ENCODE measurements around the gene FCN1. TPM values are rescaled to one million over a fixed set of nuclear protein-coding genes. Genes with fewer than 3 reads are reported as not detected.

The FCN1 gene
- total and polyA plus RNA-seq, 2 donors (not counting 1 experiment from before 2014, with no cell fraction given), result not detected

DNA sequence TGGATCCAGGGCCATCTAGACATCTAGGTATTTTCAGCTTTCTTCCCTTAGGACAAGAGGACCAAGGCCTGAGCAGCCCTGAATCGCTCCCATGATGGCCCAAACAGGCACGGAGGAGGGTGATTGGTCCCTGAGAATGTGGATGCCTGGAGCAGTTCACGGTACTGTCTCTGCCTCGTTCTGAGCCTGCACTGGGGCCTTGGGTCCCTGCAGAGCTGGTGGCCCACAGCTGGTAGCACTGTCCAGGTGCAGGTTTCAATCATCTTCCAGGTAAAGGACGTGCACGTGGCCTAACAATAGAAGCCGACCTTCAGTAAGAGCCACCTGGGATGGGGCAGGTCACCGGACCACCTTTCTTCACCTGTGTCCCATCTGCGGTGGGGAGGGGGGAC is 19.4 kb upstream of the FCN1 start:
- TF ChIP-seq, protein P1, sequence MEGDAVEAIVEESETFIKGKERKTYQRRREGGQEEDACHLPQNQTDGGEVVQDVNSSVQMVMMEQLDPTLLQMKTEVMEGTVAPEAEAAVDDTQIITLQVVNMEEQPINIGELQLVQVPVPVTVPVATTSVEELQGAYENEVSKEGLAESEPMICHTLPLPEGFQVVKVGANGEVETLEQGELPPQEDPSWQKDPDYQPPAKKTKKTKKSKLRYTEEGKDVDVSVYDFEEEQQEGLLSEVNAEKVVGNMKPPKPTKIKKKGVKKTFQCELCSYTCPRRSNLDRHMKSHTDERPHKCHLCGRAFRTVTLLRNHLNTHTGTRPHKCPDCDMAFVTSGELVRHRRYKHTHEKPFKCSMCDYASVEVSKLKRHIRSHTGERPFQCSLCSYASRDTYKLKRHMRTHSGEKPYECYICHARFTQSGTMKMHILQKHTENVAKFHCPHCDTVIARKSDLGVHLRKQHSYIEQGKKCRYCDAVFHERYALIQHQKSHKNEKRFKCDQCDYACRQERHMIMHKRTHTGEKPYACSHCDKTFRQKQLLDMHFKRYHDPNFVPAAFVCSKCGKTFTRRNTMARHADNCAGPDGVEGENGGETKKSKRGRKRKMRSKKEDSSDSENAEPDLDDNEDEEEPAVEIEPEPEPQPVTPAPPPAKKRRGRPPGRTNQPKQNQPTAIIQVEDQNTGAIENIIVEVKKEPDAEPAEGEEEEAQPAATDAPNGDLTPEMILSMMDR (conservative IDR thresholded peaks at IDR 0.05 in 1 of 2, IDR thresholded peaks at IDR 0.05 in 1 of 2; ENCODE audit: low read depth in 1 of 2, low read length in 2 of 2), result no peak
- TF ChIP-seq EZH2 (IDR thresholded peaks at IDR 0.05; ENCODE audit: low read length, missing control alignments), result no peak
- Histone ChIP-seq H3K27me3 (ENCODE audit: control insufficient read depth, insufficient read depth, low read length) (no peaks in the 10 kb centered on the region), H3K36me3 (ENCODE audit: control insufficient read depth, insufficient read depth, low read length) (no peaks in the 10 kb centered on the region), H3K9ac (ENCODE audit: insufficient read depth, low read length) (no peak overlapping the region), H2AFZ (ENCODE audit: low read length) (no peak overlapping the region), H4K20me1 (ENCODE audit: control insufficient read depth, extremely low read depth, insufficient read depth, low read length) (no peaks in the 10 kb centered on the region), H3K79me2 (ENCODE audit: control insufficient read depth, insufficient read depth, low read length) (no peaks in the 10 kb centered on the region), H3K4me1 (ENCODE audit: control insufficient read depth, extremely low read depth, insufficient read depth, low read length) (no peaks in the 10 kb centered on the region), H3K4me3 (replicated peaks in 1 of 4; ENCODE audit: control extremely low read depth in 1 of 4, insufficient read depth in 1 of 4, low read depth in 3 of 4, low read length in 4 of 4) (no peak overlapping the region), H3K27ac (ENCODE audit: insufficient read depth, low read length) (no peak overlapping the region), H3K9me3 (ENCODE audit: control insufficient read depth, insufficient read depth, low read depth, low read length) (no peaks in the 10 kb centered on the region), H3K4me2 (ENCODE audit: extremely low read depth, insufficient read depth, low read length) (no peak overlapping the region)
- no peak for DNase-seq (ENCODE audit: low read depth in 2 of 2)

DNA sequence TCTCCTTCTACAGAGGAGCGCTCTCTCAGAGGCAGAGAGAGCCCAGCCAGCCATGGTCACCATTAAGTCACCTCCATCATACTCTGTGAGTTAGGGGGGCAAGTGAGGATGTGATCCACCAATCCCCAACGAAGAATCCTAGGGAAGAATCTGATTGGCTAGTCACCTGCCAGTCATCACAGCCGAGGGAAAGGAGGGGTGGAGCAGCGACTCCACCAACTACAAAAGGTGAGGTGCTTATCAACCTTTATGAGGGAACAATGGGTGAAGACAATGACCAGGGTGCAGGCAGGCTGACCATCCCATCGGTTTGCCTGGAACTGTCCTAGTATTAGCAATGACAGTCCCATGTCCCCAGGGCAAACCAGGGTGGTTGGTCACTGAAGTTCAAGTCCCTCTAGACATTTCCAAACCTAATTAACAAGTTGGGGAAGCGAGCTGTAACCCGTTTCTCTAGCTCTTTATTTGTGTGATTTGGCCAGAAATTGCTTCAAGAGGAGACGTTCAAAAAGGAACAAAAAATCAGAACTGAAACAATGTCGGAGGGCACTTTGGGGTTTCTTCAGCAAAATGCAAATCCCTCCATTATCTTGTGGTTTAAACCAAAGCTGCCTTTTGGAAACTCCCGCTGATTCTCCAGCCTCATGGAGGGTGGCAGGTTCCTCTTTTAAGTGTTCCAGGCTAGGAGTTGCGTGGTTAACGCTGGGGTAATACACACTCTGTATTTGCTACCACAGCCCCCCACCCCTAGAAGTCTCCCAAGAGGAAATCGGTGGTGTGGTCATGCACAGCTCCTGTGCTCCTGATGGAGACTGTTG is 18.8 kb upstream of the FCN1 start:
- Histone ChIP-seq H4K20me1 (ENCODE audit: control insufficient read depth, extremely low read depth, insufficient read depth, low read length) (no peaks in the 10 kb centered on the region), H3K4me2 (ENCODE audit: extremely low read depth, insufficient read depth, low read length) (no peak overlapping the region), H3K9me3 (ENCODE audit: control insufficient read depth, insufficient read depth, low read depth, low read length) (no peaks in the 10 kb centered on the region), H2AFZ (ENCODE audit: low read length) (no peak overlapping the region), H3K79me2 (ENCODE audit: control insufficient read depth, insufficient read depth, low read length) (no peaks in the 10 kb centered on the region), H3K36me3 (ENCODE audit: control insufficient read depth, insufficient read depth, low read length) (no peaks in the 10 kb centered on the region), H3K4me3 (replicated peaks in 1 of 4; ENCODE audit: control extremely low read depth in 1 of 4, insufficient read depth in 1 of 4, low read depth in 3 of 4, low read length in 4 of 4) (no peak overlapping the region), H3K27me3 (ENCODE audit: control insufficient read depth, insufficient read depth, low read length) (no peaks in the 10 kb centered on the region), H3K4me1 (ENCODE audit: control insufficient read depth, extremely low read depth, insufficient read depth, low read length) (no peaks in the 10 kb centered on the region), H3K9ac (ENCODE audit: insufficient read depth, low read length) (no peak overlapping the region), H3K27ac (ENCODE audit: insufficient read depth, low read length) (no peak overlapping the region)
- no peak for DNase-seq (ENCODE audit: low read depth in 2 of 2)
- TF ChIP-seq EZH2 (IDR thresholded peaks at IDR 0.05; ENCODE audit: low read length, missing control alignments), result no peak
- TF ChIP-seq, protein P1 (conservative IDR thresholded peaks at IDR 0.05 in 1 of 2, IDR thresholded peaks at IDR 0.05 in 1 of 2; ENCODE audit: low read depth in 1 of 2, low read length in 2 of 2), result no peak

DNA sequence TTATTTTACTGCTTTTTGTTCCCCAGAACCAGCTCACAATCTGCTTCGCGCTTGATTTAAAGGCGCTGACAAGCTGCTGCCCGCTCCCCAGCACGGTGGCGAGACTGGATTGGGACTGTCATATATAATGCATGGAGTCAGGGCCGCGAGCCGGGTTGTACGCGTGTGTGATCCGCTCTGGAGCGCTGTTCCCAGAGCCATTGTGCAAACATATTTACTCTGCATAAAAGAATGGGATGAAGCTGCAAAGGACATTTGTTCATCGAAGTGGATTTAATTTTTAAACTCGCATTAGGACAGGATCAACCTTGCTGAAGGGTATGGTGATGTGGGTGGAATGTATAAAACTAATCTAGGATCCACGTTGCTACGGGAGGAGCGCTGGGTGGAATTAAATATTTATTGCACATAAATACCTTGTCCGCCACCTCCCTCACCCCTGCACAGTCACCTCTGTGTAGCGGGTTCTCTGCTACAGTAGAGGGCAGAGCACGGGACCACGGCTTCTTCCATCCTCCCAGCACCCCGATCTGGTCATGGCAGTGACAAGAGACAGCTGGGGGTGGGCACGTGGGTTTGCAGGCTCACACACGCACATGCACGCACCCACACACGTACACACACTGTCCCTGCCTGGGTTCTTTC is 18.1 kb upstream of the FCN1 start:
- no peak overlapping the region for H2AFZ ChIP-seq (ENCODE audit: low read length)
- no peak for TF ChIP-seq EZH2 (IDR thresholded peaks at IDR 0.05; ENCODE audit: low read length, missing control alignments)
- TF ChIP-seq, protein P1 (conservative IDR thresholded peaks at IDR 0.05 in 1 of 2, IDR thresholded peaks at IDR 0.05 in 1 of 2; ENCODE audit: low read depth in 1 of 2, low read length in 2 of 2), result no peak
- no peak overlapping the region for H3K4me2 ChIP-seq (ENCODE audit: extremely low read depth, insufficient read depth, low read length)
- no peak overlapping the region for H3K9ac ChIP-seq (ENCODE audit: insufficient read depth, low read length)
- H3K4me1 ChIP-seq (ENCODE audit: control insufficient read depth, extremely low read depth, insufficient read depth, low read length), result no peaks in the 10 kb centered on the region
- no peaks in the 10 kb centered on the region for H3K79me2 ChIP-seq (ENCODE audit: control insufficient read depth, insufficient read depth, low read length)
- DNase-seq (ENCODE audit: low read depth in 2 of 2), result no peak
- H3K36me3 ChIP-seq (ENCODE audit: control insufficient read depth, insufficient read depth, low read length), result no peaks in the 10 kb centered on the region
- H3K9me3 ChIP-seq (ENCODE audit: control insufficient read depth, insufficient read depth, low read depth, low read length), result no peaks in the 10 kb centered on the region
- no peak overlapping the region for H3K27ac ChIP-seq (ENCODE audit: insufficient read depth, low read length)
- H3K27me3 ChIP-seq (ENCODE audit: control insufficient read depth, insufficient read depth, low read length), result no peaks in the 10 kb centered on the region
- no peaks in the 10 kb centered on the region for H4K20me1 ChIP-seq (ENCODE audit: control insufficient read depth, extremely low read depth, insufficient read depth, low read length)
- H3K4me3 ChIP-seq (replicated peaks in 1 of 4; ENCODE audit: control extremely low read depth in 1 of 4, insufficient read depth in 1 of 4, low read depth in 3 of 4, low read length in 4 of 4), result no peak overlapping the region

Data from fibroblast of lung (primary cell).